HCT116 (cell line): ENCODE measurements around the gene NUDT14. TPM values are rescaled to one million over a fixed set of nuclear protein-coding genes. Genes with fewer than 3 reads are reported as not detected.

Source experiments
- ATAC-seq: fragments of 200-7000 bp; cut with Tn5 transposase; 2 replicates; pipeline ENCODE4 v1.9.1; 2020; ENCODE audit warnings: mild to moderate bottlenecking, moderate library complexity
- BruUV-seq: library from RNA; stranded (reverse); fragments of 400-500 nt; replicated peaks from 2 replicates; lab custom pipeline; 2021; lab: Mats Ljungman, UMichigan
- CTCF ChIA-PET: fragments of 300-600 bp; sonication (Branson Sonifier 250); formaldehyde crosslinking; loops from one replicate; lab custom pipeline; 2021; ENCODE audit warnings: antibody characterized with exemption; lab: Charles Lee
- POLR2A ChIA-PET: fragments of 300-600, 350-600 bp; sonication (Branson Sonifier 250); formaldehyde crosslinking; loops from one replicate; lab custom pipeline; 2021; ENCODE audit warnings: antibody characterized with exemption; lab: Charles Lee
- RAD21 ChIA-PET, 2 experiments: fragments of 300-600 bp; sonication (Branson Sonifier 250); formaldehyde crosslinking; loops; one replicate each; lab custom pipeline; 2023; ENCODE audit warnings: low total read pairs in 2 of 2; ENCODE audit not compliant: uncharacterized antibody in 2 of 2, unreplicated experiment in 2 of 2, low non-redundant PET in 1 of 2; lab: Charles Lee
- DNase-seq: peaks from one replicate; pipeline ENCODE4 v3.0.0-alpha.2; 2010; ENCODE audit warnings: low read depth, low spot score
- H2AFZ ChIP-seq: fragments of 200-600 bp; shearing (Covaris generic), sonication (generic); 2 replicates; pipeline ENCODE4 v1.6.1; 2017; ENCODE audit warnings: low read depth, mixed run types, mixed read lengths, antibody characterized with exemption, low read length; ENCODE audit not compliant: poor library complexity, severe bottlenecking
- H3K27ac ChIP-seq: 2 replicates; pipeline ENCODE4 v1.5.1; 2012; ENCODE audit warnings: low read depth, low read length
- H3K27me3 ChIP-seq: fragments of 200-600 bp; sonication (generic); 2 replicates; pipeline ENCODE4 v1.6.1; 2016; ENCODE audit warnings: mixed run types, low read length, mixed read lengths; ENCODE audit not compliant: insufficient read depth
- H3K36me3 ChIP-seq, 2 experiments: fragments of 200-500 bp in 1 of 2; fragments of 200-600 bp in 1 of 2; sonication (Bioruptor generic) in 1 of 2; sonication (generic) in 1 of 2; 2 replicates each; pipeline versions ENCODE4 v1.5.1 to v1.6.1; 2014 to 2016; ENCODE audit warnings: low read length in 2 of 2, inconsistent platforms in 1 of 2, mixed read lengths in 1 of 2, mixed run types in 1 of 2; ENCODE audit not compliant: insufficient read depth in 2 of 2, control insufficient read depth in 1 of 2
- H3K4me1 ChIP-seq, 2 experiments: fragments of 200-600 bp in 1 of 2; sonication (generic) in 1 of 2; 2 replicates each; pipeline versions ENCODE4 v1.5.1 to v1.6.1; 2012 to 2017; ENCODE audit warnings: low read length in 2 of 2, inconsistent platforms in 1 of 2, mild to moderate bottlenecking in 1 of 2, mixed read lengths in 1 of 2, mixed run types in 1 of 2, moderate library complexity in 1 of 2; ENCODE audit not compliant: insufficient read depth in 2 of 2, control insufficient read depth in 1 of 2
- H3K4me2 ChIP-seq: fragments of 200-600 bp; sonication (generic); 2 replicates; pipeline ENCODE4 v1.6.1; 2017; ENCODE audit warnings: mixed run types, low read length, mixed read lengths
- H3K4me3 ChIP-seq, 2 experiments: fragments of 200-600 bp in 1 of 2; sonication (generic) in 1 of 2; replicated peaks in 1 of 2; 2 replicates each; pipeline ENCODE4 v1.5.1; 2011 to 2016; ENCODE audit warnings: low read length in 2 of 2, control low read depth in 1 of 2, low read depth in 1 of 2, mild to moderate bottlenecking in 1 of 2, mixed read lengths in 1 of 2, mixed run types in 1 of 2
- H3K79me2 ChIP-seq: fragments of 200-600 bp; sonication (generic); 2 replicates; pipeline ENCODE4 v1.6.1; 2017; ENCODE audit warnings: mild to moderate bottlenecking, mixed run types, low read length, moderate library complexity, mixed read lengths; ENCODE audit not compliant: insufficient read depth
- H3K9ac ChIP-seq: fragments of 200-600 bp; sonication (generic); 2 replicates; pipeline ENCODE4 v1.6.1; 2016; ENCODE audit warnings: low read length, mixed read lengths
- H3K9me2 ChIP-seq: fragments of 200-600 bp; sonication (generic), shearing (Covaris generic); 2 replicates; pipeline ENCODE4 v1.6.1; 2017; ENCODE audit warnings: mixed run types, mild to moderate bottlenecking, moderate library complexity; ENCODE audit not compliant: insufficient read depth
- H3K9me3 ChIP-seq, 2 experiments: fragments of 200-500 bp in 1 of 2; fragments of 200-600 bp in 1 of 2; sonication (Bioruptor generic) in 1 of 2; sonication (generic) in 1 of 2; 2 replicates each; pipeline ENCODE4 v1.6.1; 2014 to 2017; ENCODE audit warnings: low read length in 2 of 2, mixed read lengths in 2 of 2, inconsistent platforms in 1 of 2, low read depth in 1 of 2, mild to moderate bottlenecking in 1 of 2, mixed run types in 1 of 2, moderate library complexity in 1 of 2; ENCODE audit not compliant: control insufficient read depth in 1 of 2, insufficient read depth in 1 of 2
- H4K20me1 ChIP-seq: fragments of 200-600 bp; sonication (generic), shearing (Covaris generic); 2 replicates; pipeline ENCODE4 v1.6.1; 2017; ENCODE audit warnings: mixed run types, mild to moderate bottlenecking, moderate library complexity; ENCODE audit not compliant: insufficient read depth
- ATF3 ChIP-seq: IDR thresholded peaks from 2 replicates; pipeline ENCODE4 v1.6.1; 2012
- CBX3 ChIP-seq: IDR thresholded peaks from 2 replicates; pipeline ENCODE4 v1.6.1; 2012; ENCODE audit warnings: low read depth
- CTCF ChIP-seq, 3 experiments: fragments of 200-600 bp in 1 of 3; sonication (generic) in 1 of 3; IDR thresholded peaks in 2 of 3; conservative IDR thresholded peaks in 1 of 3; 2 replicates each; pipeline ENCODE4 v1.5.1; 2012 to 2017; ENCODE audit warnings: low read depth in 2 of 3, low read length in 2 of 3, antibody characterized with exemption in 1 of 3, borderline replicate concordance in 1 of 3, control low read depth in 1 of 3, mild to moderate bottlenecking in 1 of 3, mixed read lengths in 1 of 3, mixed run types in 1 of 3, moderate library complexity in 1 of 3; ENCODE audit not compliant: insufficient read depth in 1 of 3
- EGR1 ChIP-seq: IDR thresholded peaks from 2 replicates; pipeline ENCODE4 v1.6.1; 2012; ENCODE audit warnings: low read depth
- ELF1 ChIP-seq: IDR thresholded peaks from 2 replicates; pipeline ENCODE4 v1.6.1; 2012; ENCODE audit warnings: low read depth, borderline replicate concordance
- EZH2 ChIP-seq: fragments of 200-600 bp; sonication (generic); IDR thresholded peaks from 2 replicates; pipeline ENCODE4 v1.6.1; 2017; ENCODE audit warnings: antibody characterized with exemption, mixed run types
- EZH2phosphoT487 ChIP-seq: fragments of 200-600 bp; IDR thresholded peaks from 2 replicates; pipeline ENCODE4 v1.6.1; 2018; ENCODE audit warnings: antibody characterized with exemption, borderline replicate concordance
- FOSL1 ChIP-seq: IDR thresholded peaks from 2 replicates; pipeline ENCODE4 v1.6.1; 2012; ENCODE audit warnings: low read depth
- JUND ChIP-seq: IDR thresholded peaks from 2 replicates; pipeline ENCODE4 v1.6.1; 2012
- MAX ChIP-seq: IDR thresholded peaks from 2 replicates; pipeline ENCODE4 v1.6.1; 2012
- POLR2AphosphoS5 ChIP-seq: IDR thresholded peaks from 2 replicates; pipeline ENCODE4 v1.6.1; 2011; ENCODE audit warnings: mild to moderate bottlenecking, low read depth, low read length, moderate library complexity
- RAD21 ChIP-seq: IDR thresholded peaks from 2 replicates; pipeline ENCODE4 v1.6.1; 2012; ENCODE audit warnings: low read depth, mild to moderate bottlenecking
- SIN3A ChIP-seq: IDR thresholded peaks from 2 replicates; pipeline ENCODE4 v1.6.1; 2012; ENCODE audit warnings: low read depth
- SRF ChIP-seq: IDR thresholded peaks from 2 replicates; pipeline ENCODE4 v1.6.1; 2012; ENCODE audit warnings: low read depth
- TCF7L2 ChIP-seq: IDR thresholded peaks from 2 replicates; pipeline ENCODE4 v1.7.0; 2011; ENCODE audit warnings: borderline replicate concordance, inconsistent platforms; ENCODE audit not compliant: insufficient read depth, insufficient read length; ENCODE audit errors: extremely low read depth
- YY1 ChIP-seq: IDR thresholded peaks from 2 replicates; pipeline ENCODE4 v1.6.1; 2011; ENCODE audit warnings: low read length, low read depth, moderate library complexity, mild to moderate bottlenecking; ENCODE audit not compliant: insufficient replicate concordance; ENCODE audit errors: extremely low read depth
- ZFX ChIP-seq: fragments of 450-650 bp; IDR thresholded peaks from 2 replicates; pipeline ENCODE4 v1.6.1; 2017
- intact Hi-C: fragments of 100-400 bp; cut with micrococcal nuclease; formaldehyde crosslinking; loops from 2 replicates; pipeline ENCODE4 v1.10.0; 2022
- total RNA-seq: library from RNA; stranded (reverse); gene quantifications from one replicate; pipeline ENCODE4 v1.2.1, GENCODE V29; 2021; ENCODE audit not compliant: unreplicated experiment

Gene NUDT14
- total RNA-seq, 1 experiment from 2014 or later: 56.1 TPM

- DNase-seq (no peak), ATAC-seq (no peak)
- Histone ChIP-seq H3K4me3 (no peak overlapping the region), H3K27ac (no peak overlapping the region), H2AFZ (no peak overlapping the region), H3K9me2 (no peaks in the 10 kb centered on the region), H3K9me3 (no peaks in the 10 kb centered on the region), H3K36me3 (peaks cover 2 to 9% of the 10 kb centered on the region in 2 experiments; a peak in 2 of 4 replicates), H3K27me3 (no peaks in the 10 kb centered on the region), H4K20me1 (no peaks in the 10 kb centered on the region), H3K9ac (no peak overlapping the region), H3K4me1 (no peaks in the 10 kb centered on the region), H3K4me2 (no peak overlapping the region), H3K79me2 (peaks cover 38% of the 10 kb centered on the region)
- no TSS peak for BruUV-seq
- RAD21 ChIA-PET: no interaction called here
- CTCF ChIA-PET: no interaction called here
- POLR2A ChIA-PET: no interaction called here
- intact Hi-C loops: no loop called here
- no peak for TF ChIP-seq ATF3
- TF ChIP-seq ELF1: no peak
- TF ChIP-seq EGR1: no peak
- no peak for TF ChIP-seq JUND
- no peak for TF ChIP-seq YY1
- TF ChIP-seq FOSL1: no peak
- no peak for TF ChIP-seq CTCF (IDR thresholded peaks at IDR 0.05 in 2 of 3, conservative IDR thresholded peaks at IDR 0.05 in 1 of 3; ENCODE audit: borderline replicate concordance in 1 of 3, insufficient read depth in 1 of 3, low read depth in 2 of 3, low read length in 2 of 3)
- no peak for TF ChIP-seq SRF
- TF ChIP-seq TCF7L2: no peak
- TF ChIP-seq SIN3A: no peak
- TF ChIP-seq RAD21: no peak
- no peak for TF ChIP-seq EZH2phosphoT487
- TF ChIP-seq EZH2: no peak
- no peak for TF ChIP-seq CBX3
- no peak for TF ChIP-seq POLR2AphosphoS5
- no peak for TF ChIP-seq ZFX
- no peak for TF ChIP-seq MAX
Measured at GRCh38 chr14:105156414-105157375, 24.4 kb downstream of the NUDT14 start.
